Measurements from ENCODE around the gene TSPO2. TPM values are rescaled to one million over a fixed set of nuclear protein-coding genes. Genes with fewer than 3 reads are reported as not detected.

TSPO2 gene, protein sequence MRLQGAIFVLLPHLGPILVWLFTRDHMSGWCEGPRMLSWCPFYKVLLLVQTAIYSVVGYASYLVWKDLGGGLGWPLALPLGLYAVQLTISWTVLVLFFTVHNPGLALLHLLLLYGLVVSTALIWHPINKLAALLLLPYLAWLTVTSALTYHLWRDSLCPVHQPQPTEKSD
- total RNA-seq: not detected in 2 replicates

DNA sequence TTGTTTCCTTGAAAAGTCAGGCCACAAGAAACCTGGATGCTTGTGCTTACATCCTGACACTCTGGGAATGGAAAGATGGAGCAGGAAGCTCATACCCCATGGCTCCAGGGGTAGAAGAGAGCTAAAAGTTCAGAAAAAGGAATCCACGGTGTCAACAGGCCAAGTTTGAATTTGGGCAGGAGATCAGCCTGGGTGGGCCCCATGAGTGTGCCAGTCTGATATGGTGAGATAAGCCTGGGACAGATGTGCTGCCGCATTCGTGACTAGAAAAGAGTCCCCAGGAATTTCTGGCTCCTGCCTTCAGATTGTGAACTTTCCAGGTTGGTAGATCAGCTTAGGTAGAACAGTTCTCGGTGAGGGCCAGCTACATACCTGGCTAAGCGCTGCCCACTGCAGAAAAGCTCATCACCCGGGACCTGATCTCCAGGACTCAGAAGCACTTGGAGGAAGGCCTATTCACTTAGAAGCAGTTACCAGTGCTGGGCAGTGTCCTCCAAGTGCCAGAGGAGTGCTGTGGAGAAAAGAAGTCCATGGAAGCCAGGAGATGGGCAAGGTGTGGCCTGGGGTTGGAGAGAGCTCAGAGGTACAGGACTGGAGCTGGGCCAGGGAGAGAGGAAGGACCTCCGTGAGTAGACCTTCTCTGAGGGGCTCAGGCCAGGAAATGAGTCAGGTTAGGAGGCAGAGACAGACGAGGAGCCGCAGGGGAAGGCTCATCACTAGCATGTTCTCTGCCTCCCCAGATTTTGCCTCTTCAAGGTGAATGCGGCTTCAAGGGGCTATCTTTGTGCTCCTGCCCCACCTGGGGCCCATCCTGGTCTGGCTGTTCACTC is at the start of gene TSPO2:
TSS of gene TSPO2 (plus strand) at position 242 of the 830 bp plus-strand sequence. CDS start at position 761, 519 bp downstream.

DNA sequence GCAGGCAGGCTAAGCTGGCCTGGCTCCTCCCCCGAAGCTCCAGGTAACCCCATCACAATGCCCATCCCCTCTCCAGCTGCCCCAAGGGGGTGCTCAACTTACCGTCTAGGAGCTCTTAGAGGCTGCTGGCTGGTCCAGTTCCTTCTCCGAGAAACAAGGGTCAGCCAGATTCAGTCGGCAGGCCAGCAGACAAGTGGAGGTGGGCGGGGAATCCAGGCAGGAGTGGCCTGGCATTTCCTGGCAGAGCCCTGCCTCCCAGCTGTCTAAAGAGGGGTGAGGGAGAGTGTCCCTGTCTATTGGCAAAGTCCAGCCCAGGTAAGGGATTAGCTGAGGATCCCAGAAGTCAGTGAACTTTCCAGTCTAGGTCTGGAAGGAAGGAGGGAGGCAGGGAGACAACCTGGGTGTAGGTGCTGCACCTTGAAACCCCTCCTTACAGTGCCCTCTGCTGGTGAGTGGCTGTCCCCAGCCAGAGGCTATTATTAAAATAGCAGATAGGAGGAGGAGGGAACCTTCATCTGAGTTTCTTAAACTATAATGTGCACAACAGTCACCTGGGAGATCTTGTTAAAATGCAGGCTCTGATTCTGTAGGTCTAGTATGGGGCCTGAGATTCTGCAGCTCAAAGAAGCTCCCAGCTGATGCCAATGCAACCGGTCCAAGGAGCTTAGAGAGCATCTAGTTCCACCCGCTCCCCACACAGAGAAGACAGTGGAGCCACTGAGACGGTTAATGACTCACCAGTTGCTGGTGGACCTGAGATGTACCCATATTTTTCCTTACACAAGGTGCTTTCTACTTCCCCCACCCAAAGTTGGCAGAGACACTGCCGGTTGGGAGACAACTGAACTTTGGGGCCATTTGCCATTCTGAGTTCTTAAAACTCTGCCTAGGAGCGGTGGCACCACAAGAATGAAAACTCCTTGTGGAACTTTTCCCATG is 2.9 kb upstream of the TSPO2 start, which contains the start of gene UNC5CL:
TSS of gene UNC5CL (minus strand) at position 162 of the 939 bp plus-strand sequence. CDS start 4,147 bp downstream, outside the sequence.

DNA sequence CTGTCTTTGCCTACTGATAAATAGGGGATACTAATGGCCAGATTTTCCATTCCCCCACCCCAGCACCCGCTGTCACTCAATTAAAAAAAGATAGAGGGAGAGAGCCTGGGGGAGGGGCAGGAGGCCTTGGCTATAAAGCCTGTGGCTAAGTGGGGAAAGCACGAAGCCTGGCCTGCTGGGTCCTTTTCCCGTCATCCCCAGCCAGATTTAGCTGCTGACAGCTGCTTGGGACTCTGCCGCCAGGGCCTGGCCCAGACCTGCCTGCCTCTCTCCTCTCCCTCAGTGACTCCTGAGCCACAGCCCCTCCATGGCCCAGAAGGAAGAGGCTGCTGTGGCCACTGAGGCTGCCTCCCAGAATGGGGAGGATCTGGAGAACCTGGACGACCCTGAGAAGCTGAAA is 10.8 kb downstream of the TSPO2 start, which contains the start of gene APOBEC2:
TSS of gene APOBEC2 (plus strand) at position 162 of the 400 bp plus-strand sequence. CDS start at position 308, 146 bp downstream.

DNA sequence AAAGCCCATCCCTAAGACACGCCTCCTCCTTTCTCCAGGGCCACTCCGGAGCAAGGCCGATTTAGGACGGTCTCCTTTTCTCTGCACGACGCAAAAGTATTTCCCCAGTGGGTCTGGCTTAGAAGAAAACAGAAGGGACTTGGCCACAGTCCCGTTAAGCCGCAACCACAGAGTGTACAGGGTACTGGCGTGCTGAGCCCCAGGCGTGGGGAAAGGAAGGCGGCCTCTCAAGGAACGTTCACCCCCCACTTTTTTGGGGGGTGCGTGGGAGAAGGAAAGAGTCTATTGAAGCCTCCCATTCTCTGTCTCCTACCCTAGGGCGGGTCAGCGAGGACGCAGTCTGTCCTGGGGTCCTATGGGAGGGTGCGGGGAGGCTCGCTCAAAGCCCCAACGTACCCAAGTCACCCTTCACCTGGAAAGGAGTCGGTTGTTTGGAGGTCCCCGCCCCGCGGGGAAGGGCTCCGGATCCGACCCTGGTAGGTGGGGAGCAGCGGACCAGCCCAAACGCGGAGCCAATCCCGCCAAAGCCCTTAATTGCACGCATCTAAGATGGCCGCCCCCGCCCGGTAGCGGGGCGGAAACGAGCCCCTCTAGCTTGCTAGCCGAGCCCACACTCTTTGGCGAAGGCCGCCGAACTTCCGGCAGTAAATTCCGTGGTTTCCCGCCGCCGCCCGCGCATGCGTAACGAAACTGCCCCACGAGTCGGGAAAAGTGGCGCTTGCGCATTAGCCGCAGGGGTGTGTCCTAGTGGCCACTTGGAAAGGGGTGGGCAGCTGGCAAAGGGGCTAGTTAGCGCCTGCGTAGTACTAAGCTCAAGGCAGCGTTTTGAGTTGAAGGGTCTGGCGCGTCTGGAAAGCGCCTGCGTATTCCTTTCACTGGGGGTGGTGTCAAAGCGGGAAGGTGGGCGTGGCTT is 29.9 kb downstream of the TSPO2 start, which contains the start of gene OARD1:
TSS of gene OARD1 (minus strand) at position 434 of the 913 bp plus-strand sequence. CDS start 722 bp downstream, outside the sequence.

DNA sequence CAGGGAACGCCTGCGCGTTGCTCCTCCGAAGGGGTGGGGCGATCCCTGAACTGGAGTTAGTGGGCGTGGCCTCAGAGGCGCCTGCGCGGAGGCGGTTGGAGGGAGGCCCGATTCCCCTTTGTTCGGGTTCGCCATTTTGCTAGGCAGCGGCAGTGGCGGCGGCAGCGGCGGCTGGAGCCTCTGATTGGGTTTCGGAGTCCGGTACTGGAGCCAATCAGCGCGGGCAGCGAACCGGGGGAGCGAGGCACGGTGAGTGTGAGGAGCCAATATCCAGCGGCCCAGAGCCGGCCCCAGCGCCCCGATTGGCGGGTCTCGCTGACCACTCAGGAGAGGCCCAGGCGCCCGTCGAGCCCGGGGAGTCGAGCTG is 30.6 kb downstream of the TSPO2 start, which contains the start of gene NFYA:
TSS of gene NFYA (plus strand) at position 139 of the 367 bp plus-strand sequence. CDS start 6,116 bp downstream, outside the sequence.

Other genes starting within 250 kb of the TSPO2 start
- not detected in 2 replicates for gene UNC5CL, start 3.2 kb upstream of the TSPO2 start, total RNA-seq
- gene APOBEC2, start 10.7 kb downstream of the TSPO2 start, total RNA-seq: not detected in 2 replicates
- gene OARD1, start 29.9 kb downstream of the TSPO2 start, total RNA-seq: 6.4 and 7.0 TPM in 2 replicates
- 8.1 and 14.0 TPM in 2 replicates for gene NFYA, start 30.5 kb downstream of the TSPO2 start, total RNA-seq
- not detected in 2 replicates for gene TREML1, start 111.9 kb downstream of the TSPO2 start, total RNA-seq
- 0.22 TPM in 1 of 2 replicates, not detected in the other for gene TREM2, start 120.6 kb downstream of the TSPO2 start, total RNA-seq
- gene TREML2, start 158.7 kb downstream of the TSPO2 start, total RNA-seq: not detected in 2 replicates
- not detected in 2 replicates for gene TREML4, start 185.9 kb downstream of the TSPO2 start, total RNA-seq
- gene TREM1, start 244.2 kb downstream of the TSPO2 start, total RNA-seq: 0.29 and 0.44 TPM in 2 replicates